Activated CD8-positive, alpha-beta T cell treated with anti-CD3 and anti-CD28 coated beads for 36 hours (primary cell): ENCODE measurements around the gene CTBP2. TPM values are rescaled to one million over a fixed set of nuclear protein-coding genes. Genes with fewer than 3 reads are reported as not detected.
"Not testable (repeated sequence)": the region's sequence is repeated elsewhere in the genome, so short reads cannot be mapped to it uniquely, and the experiment has no call there.

Experiments used
- ATAC-seq: fragments of 200-7000 bp; cut with Tn5 transposase; one replicate; pipeline ENCODE4 v1.10.0; 2021; ENCODE audit warnings: mild to moderate bottlenecking, moderate library complexity
- CTCF ChIA-PET: fragments of 350-600 bp; sonication (Branson Sonifier 250); formaldehyde crosslinking; loops from one replicate; lab custom pipeline; 2021; ENCODE audit warnings: antibody characterized with exemption; lab: Charles Lee
- POLR2A ChIA-PET: fragments of 350-600 bp; sonication (Branson Sonifier 250); formaldehyde crosslinking; loops from one replicate; lab custom pipeline; 2021; ENCODE audit warnings: antibody characterized with exemption; lab: Charles Lee
- DNase-seq: peaks from one replicate; pipeline ENCODE4 v3.0.0-alpha.2; 2020
- H3K27ac Mint-ChIP-seq: one replicate; pipeline ENCODE4 v1.8.0; 2021; ENCODE audit warnings: mild to moderate bottlenecking, mixed read lengths
- H3K27me3 Mint-ChIP-seq: one replicate; pipeline ENCODE4 v1.8.0; 2021; ENCODE audit warnings: mixed read lengths
- H3K36me3 Mint-ChIP-seq: one replicate; pipeline ENCODE4 v1.8.0; 2021; ENCODE audit warnings: low read depth, mixed read lengths
- H3K4me1 Mint-ChIP-seq: one replicate; pipeline ENCODE4 v1.8.0; 2021; ENCODE audit warnings: low read depth, mixed read lengths
- H3K4me3 Mint-ChIP-seq: one replicate; pipeline ENCODE4 v1.8.0; 2021; ENCODE audit warnings: mild to moderate bottlenecking, moderate library complexity, mixed read lengths
- H3K9me3 Mint-ChIP-seq: one replicate; pipeline ENCODE4 v1.8.0; 2021; ENCODE audit warnings: mixed read lengths
- intact Hi-C: fragments of 100-400 bp; cut with micrococcal nuclease; formaldehyde crosslinking; loops from one replicate; pipeline ENCODE4 v1.10.0; 2022
- total RNA-seq, 2 experiments: library from RNA; stranded (reverse); gene quantifications; one replicate each; pipeline ENCODE4 v1.2.3, GENCODE V29; 2021
- TF ChIP-seq, protein P1 (sequence below): fragments of 200-600 bp; IDR thresholded peaks from one replicate; pipeline ENCODE4 v1.8.0; 2022; ENCODE audit warnings: antibody characterized with exemption, mild to moderate bottlenecking

CTBP2 gene
- total RNA-seq, 2 experiments from 2014 or later: 0.60 to 0.88 TPM

GRCh38 chr10:125165584-125166573 lies 5.5 kb upstream of the CTBP2 start:
- Mint-ChIP-seq H3K36me3 (no peaks in the 10 kb centered on the region), H3K4me3 (no peak overlapping the region), H3K27ac (no peak overlapping the region), H3K27me3 (peaks cover 8% of the 10 kb centered on the region), H3K4me1 (no peaks in the 10 kb centered on the region), H3K9me3 (no peaks in the 10 kb centered on the region)
- ATAC-seq: no peak
- CTCF ChIA-PET: no interaction called here
- POLR2A ChIA-PET: no interaction called here
- TF ChIP-seq, protein P1, sequence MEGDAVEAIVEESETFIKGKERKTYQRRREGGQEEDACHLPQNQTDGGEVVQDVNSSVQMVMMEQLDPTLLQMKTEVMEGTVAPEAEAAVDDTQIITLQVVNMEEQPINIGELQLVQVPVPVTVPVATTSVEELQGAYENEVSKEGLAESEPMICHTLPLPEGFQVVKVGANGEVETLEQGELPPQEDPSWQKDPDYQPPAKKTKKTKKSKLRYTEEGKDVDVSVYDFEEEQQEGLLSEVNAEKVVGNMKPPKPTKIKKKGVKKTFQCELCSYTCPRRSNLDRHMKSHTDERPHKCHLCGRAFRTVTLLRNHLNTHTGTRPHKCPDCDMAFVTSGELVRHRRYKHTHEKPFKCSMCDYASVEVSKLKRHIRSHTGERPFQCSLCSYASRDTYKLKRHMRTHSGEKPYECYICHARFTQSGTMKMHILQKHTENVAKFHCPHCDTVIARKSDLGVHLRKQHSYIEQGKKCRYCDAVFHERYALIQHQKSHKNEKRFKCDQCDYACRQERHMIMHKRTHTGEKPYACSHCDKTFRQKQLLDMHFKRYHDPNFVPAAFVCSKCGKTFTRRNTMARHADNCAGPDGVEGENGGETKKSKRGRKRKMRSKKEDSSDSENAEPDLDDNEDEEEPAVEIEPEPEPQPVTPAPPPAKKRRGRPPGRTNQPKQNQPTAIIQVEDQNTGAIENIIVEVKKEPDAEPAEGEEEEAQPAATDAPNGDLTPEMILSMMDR: no peak
- intact Hi-C loops: no loop called here
- DNase-seq: no peak

- Mint-ChIP-seq H3K36me3 (no peaks in the 10 kb centered on the region), H3K27me3 (peaks cover 8% of the 10 kb centered on the region), H3K27ac (no peak overlapping the region), H3K9me3 (no peaks in the 10 kb centered on the region), H3K4me3 (no peak overlapping the region), H3K4me1 (no peaks in the 10 kb centered on the region)
- CTCF ChIA-PET: no interaction called here
- POLR2A ChIA-PET: interaction anchor here (0.7 kb wide), 1 partner anchor 584 kb away, joined by 4 read pairs; no protein-coding TSS in a partner anchor
- ATAC-seq: no peak
- no peak for DNase-seq
- TF ChIP-seq, protein P1: no peak
- intact Hi-C loops: no loop called here
These were observed 4.1 kb upstream of the CTBP2 start for GRCh38 chr10:125164421-125164820.

DNA sequence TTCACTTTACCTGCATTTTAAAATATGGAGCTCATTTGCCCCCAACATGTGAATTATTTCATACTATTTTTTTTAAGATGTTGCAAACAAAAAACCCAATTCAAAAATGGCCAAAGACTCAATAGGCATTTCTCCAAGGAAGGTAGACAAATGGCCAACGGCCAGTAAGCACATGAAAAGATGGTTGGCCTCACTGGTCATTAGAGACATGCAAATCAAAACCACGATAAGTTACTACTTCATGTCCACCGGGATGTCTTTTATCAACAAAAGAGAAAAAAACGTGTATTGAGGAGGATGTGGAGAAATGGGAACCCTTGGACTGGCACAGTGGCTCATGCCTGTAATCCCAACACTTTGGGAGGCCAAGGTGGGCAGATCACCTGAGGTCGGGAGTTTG lies 3.4 kb upstream of the CTBP2 start:
- H3K4me1 Mint-ChIP-seq: no peaks in the 10 kb centered on the region
- TF ChIP-seq, protein P1: no peak
- DNase-seq (no peak), ATAC-seq (no peak)
- H3K27me3 Mint-ChIP-seq: peaks cover 8% of the 10 kb centered on the region
- H3K36me3 Mint-ChIP-seq: no peaks in the 10 kb centered on the region
- POLR2A ChIA-PET: no interaction called here
- no peaks in the 10 kb centered on the region for H3K9me3 Mint-ChIP-seq
- CTCF ChIA-PET: no interaction called here
- no peak overlapping the region for H3K27ac Mint-ChIP-seq
- no peak overlapping the region for H3K4me3 Mint-ChIP-seq
- intact Hi-C loops: no loop called here

- DNase-seq, intact Hi-C loops, H3K4me3 Mint-ChIP-seq, H3K4me1 Mint-ChIP-seq, CTCF ChIA-PET, H3K9me3 Mint-ChIP-seq, POLR2A ChIA-PET, ATAC-seq, H3K27ac Mint-ChIP-seq, H3K36me3 Mint-ChIP-seq: not testable (repeated sequence)
- H3K27me3 Mint-ChIP-seq: peaks cover 11% of the 10 kb centered on the region
These were observed 2.9 kb upstream of the CTBP2 start for GRCh38 chr10:125163312-125163711.

GRCh38 chr10:125162120-125162931 lies 2.0 kb upstream of the CTBP2 start:
- ATAC-seq (no peak), DNase-seq (no peak)
- Mint-ChIP-seq H3K27ac (no peak overlapping the region), H3K4me3 (no peak overlapping the region), H3K27me3 (peaks cover 19% of the 10 kb centered on the region), H3K36me3 (no peaks in the 10 kb centered on the region), H3K9me3 (no peaks in the 10 kb centered on the region), H3K4me1 (peaks cover 4% of the 10 kb centered on the region)
- CTCF ChIA-PET: no interaction called here
- intact Hi-C loops: no loop called here
- TF ChIP-seq, protein P1: no peak
- POLR2A ChIA-PET: no interaction called here
